Urinary bladder (tissue), 4 donors: ENCODE results near the gene DDX11. TPM values are rescaled to one million over a fixed set of nuclear protein-coding genes. Genes with fewer than 3 reads are reported as not detected.
"Not testable (repeated sequence)": the region's sequence is repeated elsewhere in the genome, so short reads cannot be mapped to it uniquely, and the experiment has no call there.

Experiments used
- DNase-seq: peaks from one replicate; pipeline ENCODE4 v3.0.0-alpha.2; 2015; ENCODE audit errors: extremely low spot score
- H3K27ac ChIP-seq: one replicate; pipeline ENCODE4 v1.5.1; 2013; ENCODE audit warnings: low read depth, mild to moderate bottlenecking, moderate library complexity
- H3K36me3 ChIP-seq: one replicate; pipeline ENCODE4 v1.6.1; 2013; ENCODE audit warnings: mild to moderate bottlenecking, moderate library complexity; ENCODE audit not compliant: insufficient read depth
- H3K4me1 ChIP-seq: one replicate; pipeline ENCODE4 v1.6.1; 2013; ENCODE audit warnings: mild to moderate bottlenecking, moderate library complexity; ENCODE audit not compliant: insufficient read depth
- H3K4me3 ChIP-seq: one replicate; pipeline ENCODE4 v1.5.1; 2013; ENCODE audit warnings: low read depth, low read length
- WGBS: extraction: QIAGEN DNeasy Blood & Tissue Kit; methylation state at CpG from one replicate; pipeline ENCODE4 v1.1.7; 2013; 5-methylcytosine and 5-hydroxymethylcytosine counted together
- polyA plus RNA-seq: library from polyadenylated mRNA; stranded (reverse); fragments of 200-250 nt; gene quantifications from one replicate; pipeline ENCODE4 v1.2.3, GENCODE V29; 2013
- total RNA-seq: library from RNA; depleted of rRNA; stranded (reverse); fragments of >200 nt; gene quantifications from one replicate; pipeline ENCODE4 v1.2.3, GENCODE V29; 2014
- donor health status: healthy with polysubstance abuse.
- donor health status: healthy.

The DDX11 gene
- total and polyA plus RNA-seq, 2 donors: 13.3 to 29.9 TPM

DNA sequence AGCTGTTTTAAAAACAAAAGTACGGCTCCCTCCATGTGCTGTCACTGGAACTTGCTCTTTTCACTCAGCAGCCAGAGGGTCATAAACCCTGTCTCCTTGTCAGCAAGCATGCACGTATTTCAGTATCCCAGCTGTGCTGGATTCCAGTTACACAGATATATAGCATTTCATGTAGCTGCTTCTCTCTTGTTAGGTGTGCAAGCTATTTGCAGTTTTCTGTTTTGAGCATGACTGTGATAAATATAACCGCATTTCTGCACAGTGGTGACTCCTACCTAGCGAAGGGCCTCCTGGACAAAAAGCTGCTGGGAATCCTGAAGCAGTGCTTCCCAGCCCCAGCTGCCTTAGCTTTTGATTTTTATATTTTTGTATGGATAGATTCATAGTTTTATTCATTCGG, 24.7 kb downstream of the DDX11 start:
- not testable (repeated sequence) for H3K27ac ChIP-seq, H3K4me3 ChIP-seq, H3K36me3 ChIP-seq, H3K4me1 ChIP-seq, DNase-seq
- WGBS: 78% methylated on average over 5 of the region's 5 CpGs

- not testable (repeated sequence) for H3K4me3 ChIP-seq, H3K36me3 ChIP-seq, H3K4me1 ChIP-seq, DNase-seq, H3K27ac ChIP-seq
- WGBS: 89% methylated on average over 9 of the region's 9 CpGs
These were observed 25.1 kb downstream of the DDX11 start for GRCh38 chr12:31098771-31099170.

GRCh38 chr12:31099434-31099833, 25.8 kb downstream of the DDX11 start:
- H3K36me3 ChIP-seq: not testable (repeated sequence)
- WGBS: 57% methylated on average over 2 of the region's 2 CpGs

DNA sequence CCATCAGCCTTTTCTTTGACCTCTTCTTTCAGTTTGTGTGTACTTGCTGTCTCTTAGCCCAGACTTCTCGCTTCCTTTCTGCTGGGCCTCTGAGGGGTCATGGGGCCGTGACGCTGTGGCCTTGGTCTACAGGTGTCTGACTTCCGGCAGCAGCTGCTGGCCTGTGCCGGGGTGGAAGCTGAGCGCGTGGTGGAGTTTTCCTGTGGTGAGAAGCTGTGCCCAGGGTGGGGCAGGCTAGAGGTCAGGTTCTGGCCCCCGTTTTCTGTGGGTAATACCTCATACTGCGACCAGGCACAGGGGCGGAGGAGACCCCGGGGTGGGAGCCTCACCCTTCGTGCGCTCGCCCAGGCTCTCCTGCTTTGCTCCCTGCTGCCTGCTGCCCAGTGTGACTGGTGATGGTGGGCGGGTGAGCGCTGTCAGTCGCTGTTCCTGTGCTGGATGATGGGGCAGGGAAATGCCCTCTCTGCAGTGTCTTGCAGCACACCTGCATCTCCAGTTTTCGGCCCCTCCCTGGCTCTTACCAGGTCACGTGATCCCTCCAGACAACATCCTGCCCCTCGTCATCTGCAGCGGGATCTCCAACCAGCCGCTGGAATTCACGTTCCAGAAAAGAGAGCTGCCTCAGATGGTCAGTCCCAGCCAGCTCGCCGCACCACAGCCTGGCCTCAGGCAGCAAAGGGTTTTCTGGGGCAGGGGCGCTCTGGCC, 27.0 kb downstream of the DDX11 start:
- not testable (repeated sequence) for DNase-seq, H3K27ac ChIP-seq, H3K4me3 ChIP-seq, H3K4me1 ChIP-seq, H3K36me3 ChIP-seq
- 90% methylated on average over 24 of the region's 26 CpGs for WGBS

More at GRCh38 chr12:31099434-31099833, 25.8 kb downstream of the DDX11 start:
- H3K4me1 ChIP-seq, DNase-seq, H3K27ac ChIP-seq, H3K4me3 ChIP-seq: not testable (repeated sequence)

- H3K4me1 ChIP-seq, H3K36me3 ChIP-seq, H3K4me3 ChIP-seq, DNase-seq, H3K27ac ChIP-seq: not testable (repeated sequence)
- WGBS: 84% methylated on average over 8 of the region's 8 CpGs
These were observed 28.5 kb downstream of the DDX11 start for GRCh38 chr12:31102125-31102524.

GRCh38 chr12:31102596-31102995, 28.9 kb downstream of the DDX11 start:
- H3K36me3 ChIP-seq, H3K4me1 ChIP-seq, DNase-seq, H3K4me3 ChIP-seq, H3K27ac ChIP-seq: not testable (repeated sequence)
- WGBS: 93% methylated on average over 9 of the region's 9 CpGs

DNA sequence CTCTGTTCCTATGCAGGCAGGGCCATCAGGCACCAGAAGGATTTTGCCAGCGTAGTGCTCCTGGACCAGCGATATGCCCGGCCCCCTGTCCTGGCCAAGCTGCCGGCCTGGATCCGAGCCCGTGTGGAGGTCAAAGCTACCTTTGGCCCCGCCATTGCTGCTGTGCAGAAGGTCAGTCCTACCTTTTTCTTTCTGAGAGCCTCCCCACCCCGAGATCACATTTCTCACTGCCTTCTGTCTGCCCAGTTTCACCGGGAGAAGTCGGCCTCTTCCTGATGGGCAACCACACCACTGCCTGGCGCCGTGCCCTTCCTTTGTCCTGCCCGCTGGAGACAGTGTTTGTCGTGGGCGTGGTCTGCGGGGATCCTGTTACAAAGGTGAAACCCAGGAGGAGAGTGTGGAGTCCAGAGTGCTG, 29.9 kb downstream of the DDX11 start:
- DNase-seq, H3K36me3 ChIP-seq, H3K4me3 ChIP-seq, H3K27ac ChIP-seq, H3K4me1 ChIP-seq: not testable (repeated sequence)
- 76% methylated on average over 16 of the region's 16 CpGs for WGBS

DNA sequence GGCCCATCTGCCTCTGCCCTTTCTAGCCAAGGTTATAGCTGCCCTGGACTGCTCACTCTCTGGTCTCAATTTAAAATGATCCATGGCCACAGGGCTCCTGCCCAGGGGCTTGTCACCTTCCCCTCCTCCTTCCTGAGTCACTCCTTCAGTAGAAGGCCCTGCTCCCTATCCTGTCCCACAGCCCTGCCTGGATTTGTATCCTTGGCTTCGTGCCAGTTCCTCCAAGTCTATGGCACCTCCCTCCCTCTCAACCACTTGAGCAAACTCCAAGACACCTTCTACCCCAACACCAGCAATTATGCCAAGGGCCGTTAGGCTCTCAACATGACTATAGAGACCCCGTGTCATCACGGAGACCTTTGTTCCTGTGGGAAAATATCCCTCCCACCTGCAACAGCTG, 30.6 kb downstream of the DDX11 start:
- H3K4me3 ChIP-seq, H3K4me1 ChIP-seq, H3K36me3 ChIP-seq, H3K27ac ChIP-seq, DNase-seq: not testable (repeated sequence)
- WGBS: 62% methylated on average over 4 of the region's 4 CpGs

DNA sequence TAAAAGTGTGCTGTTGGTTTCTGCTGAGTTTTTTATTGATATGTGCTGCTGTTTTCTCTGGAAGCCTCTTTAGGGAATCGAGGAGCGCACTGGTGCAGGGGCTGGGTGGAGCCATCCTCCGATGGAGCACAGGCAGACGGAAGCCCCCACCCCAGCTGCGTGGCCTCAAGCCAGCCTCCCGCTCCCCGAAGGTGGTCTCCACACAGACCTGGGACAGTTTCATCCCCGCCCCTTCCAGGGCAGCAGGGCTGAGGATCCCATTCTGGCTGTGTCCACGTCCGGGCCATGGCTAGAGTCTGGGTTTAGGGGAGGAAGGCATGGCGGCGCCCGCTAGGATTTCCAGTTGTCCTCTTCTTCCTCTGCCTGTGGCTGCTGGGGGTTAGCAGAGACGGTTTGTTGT, 31.1 kb downstream of the DDX11 start:
- not testable (repeated sequence) for H3K27ac ChIP-seq, H3K4me1 ChIP-seq, DNase-seq, H3K4me3 ChIP-seq, H3K36me3 ChIP-seq
- WGBS: 88% methylated on average over 14 of the region's 14 CpGs

DNA sequence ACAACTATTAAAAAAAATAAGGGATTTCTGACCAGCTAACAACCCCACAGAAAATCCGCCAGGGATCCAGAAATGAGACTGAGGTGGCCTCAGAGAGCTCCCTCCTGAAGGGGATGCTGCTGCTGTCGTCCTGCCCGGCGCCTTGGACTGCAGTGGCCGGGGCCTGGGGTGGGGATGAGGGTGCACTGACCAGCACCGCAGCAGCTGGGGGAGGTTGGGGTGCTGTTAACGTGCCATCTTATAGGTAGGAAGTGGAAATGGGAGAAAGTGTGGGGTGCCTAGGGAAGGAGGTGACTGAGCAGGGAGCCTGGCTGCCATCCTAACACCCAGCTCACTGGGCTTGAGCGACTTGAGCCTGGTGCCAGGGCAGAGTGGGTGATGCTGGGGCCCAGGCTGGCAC, 32.0 kb downstream of the DDX11 start:
- WGBS: 86% methylated on average over 8 of the region's 8 CpGs
- no peaks in the 10 kb centered on the region for H3K4me1 ChIP-seq
- no peak for DNase-seq
- H3K36me3 ChIP-seq: no peaks in the 10 kb centered on the region
- no peak overlapping the region for H3K4me3 ChIP-seq
- H3K27ac ChIP-seq: no peak overlapping the region

DNA sequence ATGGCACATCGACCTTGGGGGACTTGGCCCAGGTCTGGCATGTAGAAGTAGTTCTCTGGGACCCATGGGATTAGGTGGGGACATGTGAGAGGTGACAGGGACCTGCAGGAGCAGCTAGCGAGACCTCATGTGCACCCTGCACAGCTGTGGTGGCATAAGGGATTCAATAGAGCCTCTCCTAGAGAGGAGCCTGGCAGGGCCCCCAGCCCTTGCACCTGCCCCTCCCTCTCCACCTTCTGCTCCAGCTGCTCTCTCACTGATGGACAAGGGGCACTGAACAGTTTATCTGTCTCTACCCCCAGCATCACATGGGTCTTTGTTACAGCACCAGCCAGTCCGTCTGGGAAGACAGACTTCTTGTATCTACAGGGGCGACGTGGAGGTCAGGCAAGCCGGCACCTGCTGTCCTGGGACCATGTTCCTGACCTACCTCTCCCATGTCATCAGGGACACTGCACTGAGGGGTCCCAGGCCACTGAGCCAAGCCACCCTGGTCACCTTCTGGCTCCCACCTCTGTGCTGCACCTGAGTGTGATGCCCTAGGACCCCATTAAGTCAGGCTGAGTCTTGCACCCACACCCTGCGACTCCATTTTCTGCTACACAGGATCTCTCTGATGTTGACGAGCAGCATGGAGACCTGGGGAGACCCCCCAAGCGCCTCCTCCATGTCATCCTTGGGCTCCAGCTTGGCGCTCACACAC, 32.6 kb downstream of the DDX11 start:
- H3K4me3 ChIP-seq: no peak overlapping the region
- WGBS: 89% methylated on average over 10 of the region's 10 CpGs
- DNase-seq: no peak

DNA sequence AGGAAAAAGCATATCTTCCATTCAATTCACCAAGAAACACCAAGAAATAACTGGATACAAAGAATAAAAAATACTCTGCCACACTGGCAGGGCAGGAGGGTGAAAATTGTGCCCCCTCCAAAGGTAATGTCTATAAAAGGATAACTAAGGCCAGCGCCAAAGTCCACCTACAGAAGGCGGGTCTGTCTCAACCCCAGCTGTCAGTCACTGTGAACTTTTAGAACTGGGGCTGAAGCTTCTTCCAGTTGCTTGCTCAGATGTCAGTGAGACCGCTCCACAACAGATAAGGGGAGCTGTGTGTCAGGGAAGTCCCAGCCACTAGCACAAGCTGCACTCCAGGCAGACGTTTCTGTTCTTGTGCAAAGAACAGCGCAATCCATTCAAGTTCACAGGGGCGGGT, 36.1 kb downstream of the DDX11 start:
- not testable (repeated sequence) for DNase-seq

More for the DNA sequence above, 32.6 kb downstream of the DDX11 start:
- Histone ChIP-seq H3K27ac (no peak overlapping the region), H3K4me1 (no peaks in the 10 kb centered on the region), H3K36me3 (no peaks in the 10 kb centered on the region)

GRCh38 chr12:31110263-31110662, 36.6 kb downstream of the DDX11 start:
- not testable (repeated sequence) for H3K36me3 ChIP-seq, H3K27ac ChIP-seq, H3K4me3 ChIP-seq

More for the DNA sequence above, 36.1 kb downstream of the DDX11 start:
- not testable (repeated sequence) for H3K4me3 ChIP-seq, H3K36me3 ChIP-seq, H3K4me1 ChIP-seq, H3K27ac ChIP-seq
- 65% methylated on average over 6 of the region's 6 CpGs for WGBS

GRCh38 chr12:31115092-31115601, 41.5 kb downstream of the DDX11 start:
- not testable (repeated sequence) for H3K4me3 ChIP-seq, H3K36me3 ChIP-seq
- WGBS: 96% methylated on average over 3 of the region's 3 CpGs

More at GRCh38 chr12:31110263-31110662, 36.6 kb downstream of the DDX11 start:
- not testable (repeated sequence) for DNase-seq, H3K4me1 ChIP-seq
- WGBS: 74% methylated on average over 5 of the region's 5 CpGs

More at GRCh38 chr12:31115092-31115601, 41.5 kb downstream of the DDX11 start:
- H3K27ac ChIP-seq, DNase-seq, H3K4me1 ChIP-seq: not testable (repeated sequence)
